GM23338 (cell line): Measurements from ENCODE around the gene SLC13A5. TPM values are rescaled to one million over a fixed set of nuclear protein-coding genes. Genes with fewer than 3 reads are reported as not detected.

Source experiments
- ATAC-seq: fragments of 200-7000 bp; cut with Tn5 transposase; 3 replicates; pipeline ENCODE4 v1.9.1; 2020
- DNase-seq: peaks from one replicate; pipeline ENCODE4 v3.0.0-alpha.2; 2015; ENCODE audit warnings: low spot score
- H2AFZ ChIP-seq: fragments of 200-600 bp; sonication (generic); 2 replicates; pipeline ENCODE4 v1.8.0; 2016; ENCODE audit warnings: antibody characterized with exemption, mild to moderate bottlenecking, moderate library complexity
- H3F3A ChIP-seq: fragments of 200-600 bp; sonication (generic); replicated peaks from 2 replicates; pipeline ENCODE4 v1.8.0; 2017; ENCODE audit warnings: antibody characterized with exemption, mixed run types, low read depth
- H3K27ac ChIP-seq: fragments of 200-600 bp; sonication (generic); 2 replicates; pipeline ENCODE4 v1.6.1; 2016; ENCODE audit warnings: low read depth
- H3K27me3 ChIP-seq: fragments of 200-600 bp; sonication (generic); 2 replicates; pipeline ENCODE4 v1.8.0; 2016; ENCODE audit warnings: mild to moderate bottlenecking, mixed run types, moderate library complexity; ENCODE audit not compliant: insufficient read depth
- H3K36me3 ChIP-seq: fragments of 200-600 bp; sonication (generic); 2 replicates; pipeline ENCODE4 v1.8.0; 2016; ENCODE audit warnings: mild to moderate bottlenecking; ENCODE audit not compliant: insufficient read depth
- H3K4me1 ChIP-seq: fragments of 200-600 bp; sonication (generic); 2 replicates; pipeline ENCODE4 v1.8.0; 2016; ENCODE audit warnings: mild to moderate bottlenecking, moderate library complexity; ENCODE audit not compliant: insufficient read depth
- H3K4me2 ChIP-seq: fragments of 200-600 bp; sonication (generic); 2 replicates; pipeline ENCODE4 v1.7.1; 2017; ENCODE audit warnings: mixed run types
- H3K4me3 ChIP-seq: fragments of 200-600 bp; sonication (generic); 2 replicates; pipeline ENCODE4 v1.6.1; 2016; ENCODE audit warnings: mixed run types
- H3K79me2 ChIP-seq: fragments of 200-600 bp; sonication (generic); replicated peaks from 2 replicates; pipeline ENCODE4 v1.8.0; 2017; ENCODE audit warnings: mild to moderate bottlenecking; ENCODE audit not compliant: insufficient read depth
- H3K9me2 ChIP-seq: fragments of 200-600 bp; sonication (generic); 2 replicates; pipeline ENCODE4 v1.8.0; 2017; ENCODE audit not compliant: insufficient read depth
- H4K20me1 ChIP-seq: fragments of 200-600 bp; sonication (generic); replicated peaks from 2 replicates; pipeline ENCODE4 v1.8.0; 2017; ENCODE audit warnings: mild to moderate bottlenecking; ENCODE audit not compliant: insufficient read depth
- H3K27ac Mint-ChIP-seq: 2 replicates; pipeline ENCODE4 v1.8.0; 2020; ENCODE audit warnings: inconsistent platforms, mild to moderate bottlenecking, moderate library complexity, mixed read lengths
- H3K27me3 Mint-ChIP-seq: 3 replicates; pipeline ENCODE4 v1.8.0; 2022; ENCODE audit warnings: low read depth, mild to moderate bottlenecking, moderate library complexity, mixed read lengths, inconsistent platforms; ENCODE audit not compliant: insufficient read depth, poor library complexity
- H3K36me3 Mint-ChIP-seq: 3 replicates; pipeline ENCODE4 v1.8.0; 2021; ENCODE audit warnings: low read depth, mild to moderate bottlenecking, inconsistent platforms, moderate library complexity, mixed read lengths
- H3K4me1 Mint-ChIP-seq: 3 replicates; pipeline ENCODE4 v1.8.0; 2020; ENCODE audit warnings: mild to moderate bottlenecking, inconsistent platforms, mixed read lengths
- H3K4me3 Mint-ChIP-seq: 3 replicates; pipeline ENCODE4 v1.8.0; 2021; ENCODE audit warnings: moderate library complexity, mild to moderate bottlenecking, inconsistent platforms, mixed read lengths
- H3K9me3 Mint-ChIP-seq: 3 replicates; pipeline ENCODE4 v1.8.0; 2020; ENCODE audit warnings: moderate library complexity, mild to moderate bottlenecking, inconsistent platforms, mixed read lengths
- JUNB ChIP-seq: IDR thresholded peaks from one replicate; pipeline ENCODE4 v1.6.1; 2016; ENCODE audit warnings: antibody characterized with exemption; ENCODE audit not compliant: unreplicated experiment
- NANOG ChIP-seq: IDR thresholded peaks from 2 replicates; pipeline ENCODE4 v1.6.1; 2016; ENCODE audit warnings: antibody characterized with exemption, borderline replicate concordance
- STAT1 ChIP-seq: IDR thresholded peaks from one replicate; pipeline ENCODE4 v1.6.1; 2016; ENCODE audit warnings: antibody characterized with exemption; ENCODE audit not compliant: unreplicated experiment
- ZNF114 ChIP-seq: fragments of 250-450 bp; sonication (Bioruptor Pico); IDR thresholded peaks from 2 replicates; pipeline ENCODE4 v1.5.0; 2020; ENCODE audit warnings: mild to moderate bottlenecking, moderate library complexity
- ZNF331 ChIP-seq: fragments of 250-450 bp; sonication (Bioruptor Pico); IDR thresholded peaks from 2 replicates; pipeline ENCODE4 v1.5.0; 2020; ENCODE audit warnings: low read depth, mild to moderate bottlenecking, moderate library complexity
- polyA plus RNA-seq: library from polyadenylated mRNA; unstranded; fragments of >200 nt; fragmentation: Nextera tagmentation; extraction: Ambion mirVana; gene quantifications from 2 replicates; pipeline ENCODE4 v1.2.1, GENCODE V29; 2016
- total RNA-seq: library from RNA; depleted of rRNA; stranded (reverse); fragments of >200 nt; shearing (Covaris generic); gene quantifications from 2 replicates; pipeline ENCODE4 v1.2.3, GENCODE V29; 2014
- TF ChIP-seq, protein P1 (sequence below), 2 experiments: fragments of 200-600 bp in 1 of 2; sonication (generic) in 1 of 2; conservative IDR thresholded peaks; 2 replicates each; pipeline versions ENCODE4 v1.5.1 to v1.6.1; 2016 to 2017; ENCODE audit warnings: antibody characterized with exemption in 2 of 2, low read depth in 2 of 2, mild to moderate bottlenecking in 2 of 2, moderate library complexity in 1 of 2
- TF ChIP-seq, protein P2 (sequence below): IDR thresholded peaks from one replicate; pipeline ENCODE4 v1.6.1; 2018; ENCODE audit warnings: antibody characterized with exemption; ENCODE audit not compliant: unreplicated experiment
- TF ChIP-seq, protein P3 (sequence below): fragments of 250-450 bp; sonication (Bioruptor Pico); IDR thresholded peaks from 2 replicates; pipeline ENCODE4 v1.5.0; 2020; ENCODE audit warnings: mild to moderate bottlenecking, moderate library complexity
- TF ChIP-seq, protein P4 (sequence below): IDR thresholded peaks from 2 replicates; pipeline ENCODE4 v1.6.1; 2016; ENCODE audit warnings: antibody characterized with exemption

Gene SLC13A5
- total and polyA plus RNA-seq, 2 experiments from 2014 or later = 1.2 to 2.3 TPM

DNA sequence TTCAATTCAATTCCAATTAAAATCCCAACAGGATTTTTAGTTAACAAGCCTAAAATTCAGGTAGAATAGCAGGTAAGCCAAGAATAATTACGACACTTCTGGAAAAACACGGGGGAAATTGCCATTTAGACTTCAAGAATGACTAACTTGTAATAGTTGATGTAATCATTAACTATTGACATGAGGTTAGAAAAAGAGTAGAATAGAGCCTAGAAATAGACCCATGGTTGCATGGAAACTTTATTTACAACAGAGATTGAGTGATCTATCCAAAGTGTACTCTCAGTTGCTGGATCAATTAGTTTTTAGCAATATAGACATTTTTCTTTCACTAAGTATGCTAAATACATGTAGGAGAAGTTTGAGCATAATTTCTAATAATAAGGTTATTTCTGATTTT is 3.6 kb upstream of the SLC13A5 start (continued):
- TF ChIP-seq, protein P1, sequence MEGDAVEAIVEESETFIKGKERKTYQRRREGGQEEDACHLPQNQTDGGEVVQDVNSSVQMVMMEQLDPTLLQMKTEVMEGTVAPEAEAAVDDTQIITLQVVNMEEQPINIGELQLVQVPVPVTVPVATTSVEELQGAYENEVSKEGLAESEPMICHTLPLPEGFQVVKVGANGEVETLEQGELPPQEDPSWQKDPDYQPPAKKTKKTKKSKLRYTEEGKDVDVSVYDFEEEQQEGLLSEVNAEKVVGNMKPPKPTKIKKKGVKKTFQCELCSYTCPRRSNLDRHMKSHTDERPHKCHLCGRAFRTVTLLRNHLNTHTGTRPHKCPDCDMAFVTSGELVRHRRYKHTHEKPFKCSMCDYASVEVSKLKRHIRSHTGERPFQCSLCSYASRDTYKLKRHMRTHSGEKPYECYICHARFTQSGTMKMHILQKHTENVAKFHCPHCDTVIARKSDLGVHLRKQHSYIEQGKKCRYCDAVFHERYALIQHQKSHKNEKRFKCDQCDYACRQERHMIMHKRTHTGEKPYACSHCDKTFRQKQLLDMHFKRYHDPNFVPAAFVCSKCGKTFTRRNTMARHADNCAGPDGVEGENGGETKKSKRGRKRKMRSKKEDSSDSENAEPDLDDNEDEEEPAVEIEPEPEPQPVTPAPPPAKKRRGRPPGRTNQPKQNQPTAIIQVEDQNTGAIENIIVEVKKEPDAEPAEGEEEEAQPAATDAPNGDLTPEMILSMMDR (conservative IDR thresholded peaks at IDR 0.05; ENCODE audit: low read depth in 2 of 2) = no peak
- TF ChIP-seq JUNB = no peak

DNA sequence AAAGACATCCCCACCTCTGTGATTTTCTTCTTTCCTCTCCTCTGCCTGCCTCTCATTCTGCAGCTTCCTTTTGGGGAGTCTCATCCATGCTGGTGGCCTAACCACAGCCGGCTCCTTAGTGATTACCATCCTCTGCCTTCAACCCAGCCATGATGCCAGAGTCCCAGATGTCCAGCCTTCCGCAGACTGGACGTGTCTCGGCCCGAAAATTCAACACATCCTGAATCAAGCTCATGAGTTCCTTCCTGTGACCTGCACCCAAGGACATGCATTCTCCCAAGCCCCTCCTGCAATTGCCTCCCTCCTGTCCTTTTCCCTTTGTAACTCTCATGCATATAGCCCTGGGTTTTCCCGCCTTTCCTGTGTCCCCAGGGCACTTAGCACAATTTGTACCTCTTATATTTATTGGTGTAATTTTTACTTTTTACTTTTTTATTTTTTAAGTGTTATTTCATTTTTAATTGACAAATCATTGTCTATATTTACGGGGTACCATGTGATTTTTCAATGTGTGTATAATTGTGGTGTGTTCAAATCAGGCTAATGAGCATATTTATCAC is 1.2 kb upstream of the SLC13A5 start:
- peaks cover 40% of the 10 kb centered on the region for H3K27me3 Mint-ChIP-seq
- peak overlapping the region; percentile 98 for H2AFZ ChIP-seq
- TF ChIP-seq, protein P2, sequence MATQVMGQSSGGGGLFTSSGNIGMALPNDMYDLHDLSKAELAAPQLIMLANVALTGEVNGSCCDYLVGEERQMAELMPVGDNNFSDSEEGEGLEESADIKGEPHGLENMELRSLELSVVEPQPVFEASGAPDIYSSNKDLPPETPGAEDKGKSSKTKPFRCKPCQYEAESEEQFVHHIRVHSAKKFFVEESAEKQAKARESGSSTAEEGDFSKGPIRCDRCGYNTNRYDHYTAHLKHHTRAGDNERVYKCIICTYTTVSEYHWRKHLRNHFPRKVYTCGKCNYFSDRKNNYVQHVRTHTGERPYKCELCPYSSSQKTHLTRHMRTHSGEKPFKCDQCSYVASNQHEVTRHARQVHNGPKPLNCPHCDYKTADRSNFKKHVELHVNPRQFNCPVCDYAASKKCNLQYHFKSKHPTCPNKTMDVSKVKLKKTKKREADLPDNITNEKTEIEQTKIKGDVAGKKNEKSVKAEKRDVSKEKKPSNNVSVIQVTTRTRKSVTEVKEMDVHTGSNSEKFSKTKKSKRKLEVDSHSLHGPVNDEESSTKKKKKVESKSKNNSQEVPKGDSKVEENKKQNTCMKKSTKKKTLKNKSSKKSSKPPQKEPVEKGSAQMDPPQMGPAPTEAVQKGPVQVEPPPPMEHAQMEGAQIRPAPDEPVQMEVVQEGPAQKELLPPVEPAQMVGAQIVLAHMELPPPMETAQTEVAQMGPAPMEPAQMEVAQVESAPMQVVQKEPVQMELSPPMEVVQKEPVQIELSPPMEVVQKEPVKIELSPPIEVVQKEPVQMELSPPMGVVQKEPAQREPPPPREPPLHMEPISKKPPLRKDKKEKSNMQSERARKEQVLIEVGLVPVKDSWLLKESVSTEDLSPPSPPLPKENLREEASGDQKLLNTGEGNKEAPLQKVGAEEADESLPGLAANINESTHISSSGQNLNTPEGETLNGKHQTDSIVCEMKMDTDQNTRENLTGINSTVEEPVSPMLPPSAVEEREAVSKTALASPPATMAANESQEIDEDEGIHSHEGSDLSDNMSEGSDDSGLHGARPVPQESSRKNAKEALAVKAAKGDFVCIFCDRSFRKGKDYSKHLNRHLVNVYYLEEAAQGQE = no peak
- TF ChIP-seq JUNB (no peak), ZNF114 (CRISPR knock-in tag) (no peak), ZNF331 (CRISPR knock-in tag) (no peak), STAT1 (no peak), NANOG (no peak)
- TF ChIP-seq, protein P1 (conservative IDR thresholded peaks at IDR 0.05; ENCODE audit: low read depth in 2 of 2) = no peak
- TF ChIP-seq, protein P3, sequence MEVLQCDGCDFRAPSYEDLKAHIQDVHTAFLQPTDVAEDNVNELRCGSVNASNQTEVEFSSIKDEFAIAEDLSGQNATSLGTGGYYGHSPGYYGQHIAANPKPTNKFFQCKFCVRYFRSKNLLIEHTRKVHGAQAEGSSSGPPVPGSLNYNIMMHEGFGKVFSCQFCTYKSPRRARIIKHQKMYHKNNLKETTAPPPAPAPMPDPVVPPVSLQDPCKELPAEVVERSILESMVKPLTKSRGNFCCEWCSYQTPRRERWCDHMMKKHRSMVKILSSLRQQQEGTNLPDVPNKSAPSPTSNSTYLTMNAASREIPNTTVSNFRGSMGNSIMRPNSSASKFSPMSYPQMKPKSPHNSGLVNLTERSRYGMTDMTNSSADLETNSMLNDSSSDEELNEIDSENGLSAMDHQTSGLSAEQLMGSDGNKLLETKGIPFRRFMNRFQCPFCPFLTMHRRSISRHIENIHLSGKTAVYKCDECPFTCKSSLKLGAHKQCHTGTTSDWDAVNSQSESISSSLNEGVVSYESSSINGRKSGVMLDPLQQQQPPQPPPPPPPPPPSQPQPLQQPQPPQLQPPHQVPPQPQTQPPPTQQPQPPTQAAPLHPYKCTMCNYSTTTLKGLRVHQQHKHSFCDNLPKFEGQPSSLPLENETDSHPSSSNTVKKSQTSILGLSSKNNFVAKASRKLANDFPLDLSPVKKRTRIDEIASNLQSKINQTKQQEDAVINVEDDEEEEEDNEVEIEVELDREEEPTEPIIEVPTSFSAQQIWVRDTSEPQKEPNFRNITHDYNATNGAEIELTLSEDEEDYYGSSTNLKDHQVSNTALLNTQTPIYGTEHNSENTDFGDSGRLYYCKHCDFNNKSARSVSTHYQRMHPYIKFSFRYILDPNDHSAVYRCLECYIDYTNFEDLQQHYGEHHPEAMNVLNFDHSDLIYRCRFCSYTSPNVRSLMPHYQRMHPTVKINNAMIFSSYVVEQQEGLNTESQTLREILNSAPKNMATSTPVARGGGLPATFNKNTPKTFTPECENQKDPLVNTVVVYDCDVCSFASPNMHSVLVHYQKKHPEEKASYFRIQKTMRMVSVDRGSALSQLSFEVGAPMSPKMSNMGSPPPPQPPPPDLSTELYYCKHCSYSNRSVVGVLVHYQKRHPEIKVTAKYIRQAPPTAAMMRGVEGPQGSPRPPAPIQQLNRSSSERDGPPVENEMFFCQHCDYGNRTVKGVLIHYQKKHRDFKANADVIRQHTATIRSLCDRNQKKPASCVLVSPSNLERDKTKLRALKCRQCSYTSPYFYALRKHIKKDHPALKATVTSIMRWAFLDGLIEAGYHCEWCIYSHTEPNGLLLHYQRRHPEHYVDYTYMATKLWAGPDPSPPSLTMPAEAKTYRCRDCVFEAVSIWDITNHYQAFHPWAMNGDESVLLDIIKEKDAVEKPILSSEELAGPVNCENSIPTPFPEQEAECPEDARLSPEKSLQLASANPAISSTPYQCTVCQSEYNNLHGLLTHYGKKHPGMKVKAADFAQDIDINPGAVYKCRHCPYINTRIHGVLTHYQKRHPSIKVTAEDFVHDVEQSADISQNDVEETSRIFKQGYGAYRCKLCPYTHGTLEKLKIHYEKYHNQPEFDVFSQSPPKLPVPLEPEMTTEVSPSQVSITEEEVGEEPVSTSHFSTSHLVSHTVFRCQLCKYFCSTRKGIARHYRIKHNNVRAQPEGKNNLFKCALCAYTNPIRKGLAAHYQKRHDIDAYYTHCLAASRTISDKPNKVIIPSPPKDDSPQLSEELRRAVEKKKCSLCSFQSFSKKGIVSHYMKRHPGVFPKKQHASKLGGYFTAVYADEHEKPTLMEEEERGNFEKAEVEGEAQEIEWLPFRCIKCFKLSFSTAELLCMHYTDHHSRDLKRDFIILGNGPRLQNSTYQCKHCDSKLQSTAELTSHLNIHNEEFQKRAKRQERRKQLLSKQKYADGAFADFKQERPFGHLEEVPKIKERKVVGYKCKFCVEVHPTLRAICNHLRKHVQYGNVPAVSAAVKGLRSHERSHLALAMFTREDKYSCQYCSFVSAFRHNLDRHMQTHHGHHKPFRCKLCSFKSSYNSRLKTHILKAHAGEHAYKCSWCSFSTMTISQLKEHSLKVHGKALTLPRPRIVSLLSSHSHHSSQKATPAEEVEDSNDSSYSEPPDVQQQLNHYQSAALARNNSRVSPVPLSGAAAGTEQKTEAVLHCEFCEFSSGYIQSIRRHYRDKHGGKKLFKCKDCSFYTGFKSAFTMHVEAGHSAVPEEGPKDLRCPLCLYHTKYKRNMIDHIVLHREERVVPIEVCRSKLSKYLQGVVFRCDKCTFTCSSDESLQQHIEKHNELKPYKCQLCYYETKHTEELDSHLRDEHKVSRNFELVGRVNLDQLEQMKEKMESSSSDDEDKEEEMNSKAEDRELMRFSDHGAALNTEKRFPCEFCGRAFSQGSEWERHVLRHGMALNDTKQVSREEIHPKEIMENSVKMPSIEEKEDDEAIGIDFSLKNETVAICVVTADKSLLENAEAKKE (CRISPR knock-in tag) = no peak
- TF ChIP-seq, protein P4, sequence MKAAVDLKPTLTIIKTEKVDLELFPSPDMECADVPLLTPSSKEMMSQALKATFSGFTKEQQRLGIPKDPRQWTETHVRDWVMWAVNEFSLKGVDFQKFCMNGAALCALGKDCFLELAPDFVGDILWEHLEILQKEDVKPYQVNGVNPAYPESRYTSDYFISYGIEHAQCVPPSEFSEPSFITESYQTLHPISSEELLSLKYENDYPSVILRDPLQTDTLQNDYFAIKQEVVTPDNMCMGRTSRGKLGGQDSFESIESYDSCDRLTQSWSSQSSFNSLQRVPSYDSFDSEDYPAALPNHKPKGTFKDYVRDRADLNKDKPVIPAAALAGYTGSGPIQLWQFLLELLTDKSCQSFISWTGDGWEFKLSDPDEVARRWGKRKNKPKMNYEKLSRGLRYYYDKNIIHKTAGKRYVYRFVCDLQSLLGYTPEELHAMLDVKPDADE = no peak

More for the DNA sequence above, 1.2 kb upstream of the SLC13A5 start:
- peaks cover 7% of the 10 kb centered on the region for H3F3A ChIP-seq
- no peak for DNase-seq
- H3K4me3 ChIP-seq = peak overlapping the region; percentile 73
- ATAC-seq = no peak
- H3K36me3 ChIP-seq = no peaks in the 10 kb centered on the region
- H3K4me2 ChIP-seq = peak overlapping the region; percentile 92
- peaks cover 16% of the 10 kb centered on the region; the same call in 1 of the 2 replicates for H3K4me1 ChIP-seq
- Mint-ChIP-seq H3K36me3 (peaks cover 3% of the 10 kb centered on the region; the same call in 2 of the 3 replicates), H3K4me3 (peak overlapping the region; percentile 85), H3K27ac (no peak overlapping the region), H3K9me3 (peaks cover 33% of the 10 kb centered on the region), H3K4me1 (peaks cover 14% of the 10 kb centered on the region)
- H3K9me2 ChIP-seq = no peaks in the 10 kb centered on the region; the same call in 1 of the 2 replicates
- H3K27ac ChIP-seq = no peak overlapping the region
- peaks cover 43% of the 10 kb centered on the region for H3K27me3 ChIP-seq
- no peaks in the 10 kb centered on the region for H4K20me1 ChIP-seq
- no peaks in the 10 kb centered on the region for H3K79me2 ChIP-seq
